Vagina (tissue), 2 donors: ENCODE results near the gene NOP16.

Experiments
- CTCF ChIP-seq, 3 experiments: fragments of 450-650 bp in 2 of 3; fragments of 200-600 bp in 1 of 3; sonication (generic) in 1 of 3; IDR thresholded peaks; one replicate each; pipeline ENCODE4 v1.5.1; 2017 to 2019; ENCODE audit warnings: antibody characterized with exemption in 3 of 3, mild to moderate bottlenecking in 2 of 3, moderate library complexity in 2 of 3
- POLR2A ChIP-seq, 2 donors: fragments of 450-650 bp; IDR thresholded peaks; one replicate each; pipeline ENCODE4 v1.6.1; 2017; ENCODE audit warnings: antibody characterized with exemption in 2 of 2, mild to moderate bottlenecking in 2 of 2, moderate library complexity in 2 of 2
- POLR2AphosphoS5 ChIP-seq, 2 donors: sonication (generic); formaldehyde crosslinking; IDR thresholded peaks; one replicate each; pipeline ENCODE4 v1.9.0; 2017; ENCODE audit warnings: antibody characterized with exemption in 2 of 2, mild to moderate bottlenecking in 2 of 2, low read depth in 1 of 2; ENCODE audit not compliant: insufficient read depth in 1 of 2

- no peak for TF ChIP-seq POLR2A (IDR thresholded peaks at IDR 0.05)
- TF ChIP-seq CTCF (IDR thresholded peaks at IDR 0.05): no peak
- TF ChIP-seq POLR2AphosphoS5 (IDR thresholded peaks at IDR 0.05; ENCODE audit: insufficient read depth in 1 of 2, low read depth in 1 of 2): no peak
These were observed 31.7 kb upstream of the NOP16 start for GRCh38 chr5:176420086-176420485.
